GM12878 (cell line): ENCODE data around the gene CALR. TPM values are rescaled to one million over a fixed set of nuclear protein-coding genes. Genes with fewer than 3 reads are reported as not detected.

Experiments used
- BACH1 ChIP-seq: fragments of 450-650 bp; IDR thresholded peaks from 2 replicates; pipeline ENCODE4 v1.6.1; 2017; ENCODE audit warnings: mild to moderate bottlenecking, borderline replicate concordance
- BHLHE40 ChIP-seq, 2 experiments: fragments of 450-650 bp in 1 of 2; IDR thresholded peaks; 2 replicates each; pipeline ENCODE4 v1.6.1; 2011 to 2017; ENCODE audit warnings: low read depth in 2 of 2, borderline replicate concordance in 1 of 2, improper control_type of control experiment in 1 of 2, low read length in 1 of 2, mild to moderate bottlenecking in 1 of 2
- BRCA1 ChIP-seq: IDR thresholded peaks from 2 replicates; pipeline ENCODE4 v1.6.1; 2011; ENCODE audit warnings: low read depth, low read length, improper control_type of control experiment
- E2F4 ChIP-seq: IDR thresholded peaks from 2 replicates; pipeline ENCODE4 v1.6.1; 2012; ENCODE audit warnings: low read depth, low read length, improper control_type of control experiment
- ETV6 ChIP-seq, 2 experiments: fragments of 450-650 bp in 1 of 2; IDR thresholded peaks in 1 of 2; conservative IDR thresholded peaks in 1 of 2; 2 replicates each; pipeline ENCODE4 v1.6.1; 2014; ENCODE audit warnings: antibody characterized with exemption in 1 of 2, borderline replicate concordance in 1 of 2, low read depth in 1 of 2, mild to moderate bottlenecking in 1 of 2, moderate library complexity in 1 of 2
- EZH2 ChIP-seq: IDR thresholded peaks from 2 replicates; pipeline ENCODE4 v1.6.1; 2012; ENCODE audit warnings: low read depth, mild to moderate bottlenecking, control low read depth, inconsistent platforms, low read length, borderline replicate concordance; ENCODE audit not compliant: control insufficient read depth
- FOXK2 ChIP-seq: fragments of 450-650 bp; IDR thresholded peaks from 2 replicates; pipeline ENCODE4 v1.6.1; 2017; ENCODE audit warnings: mild to moderate bottlenecking, moderate library complexity
- HCFC1 ChIP-seq: fragments of 150-350 bp; IDR thresholded peaks from 2 replicates; pipeline ENCODE4 v1.6.1; 2014; ENCODE audit warnings: low read length
- JUND ChIP-seq: IDR thresholded peaks from 2 replicates; pipeline ENCODE4 v1.6.1; 2012; ENCODE audit warnings: low read depth, mild to moderate bottlenecking, low read length, improper control_type of control experiment, moderate library complexity
- KDM1A ChIP-seq: fragments of 200-600 bp; sonication (generic); IDR thresholded peaks from 2 replicates; pipeline ENCODE4 v1.6.1; 2016; ENCODE audit warnings: borderline replicate concordance
- KLF5 ChIP-seq: fragments of 450-650 bp; IDR thresholded peaks from 2 replicates; pipeline ENCODE4 v1.6.1; 2014; ENCODE audit warnings: mild to moderate bottlenecking; ENCODE audit not compliant: partially characterized antibody
- MEF2B ChIP-seq: fragments of 450-650 bp; IDR thresholded peaks from 2 replicates; pipeline ENCODE4 v1.6.1; 2018; ENCODE audit warnings: mild to moderate bottlenecking, moderate library complexity; ENCODE audit not compliant: partially characterized antibody, poor library complexity, severe bottlenecking
- MLLT1 ChIP-seq: fragments of 450-650 bp; IDR thresholded peaks from 2 replicates; pipeline ENCODE4 v1.6.1; 2016; ENCODE audit warnings: mild to moderate bottlenecking
- NBN ChIP-seq: fragments of 450-650 bp; IDR thresholded peaks from 2 replicates; pipeline ENCODE4 v1.6.1; 2016
- NFYB ChIP-seq: IDR thresholded peaks from 2 replicates; pipeline ENCODE4 v1.6.1; 2011; ENCODE audit warnings: low read depth, mild to moderate bottlenecking, low read length, improper control_type of control experiment, moderate library complexity; ENCODE audit not compliant: insufficient read depth
- PAX8 ChIP-seq: fragments of 450-650 bp; IDR thresholded peaks from 2 replicates; pipeline ENCODE4 v1.6.1; 2017; ENCODE audit warnings: mild to moderate bottlenecking, moderate library complexity
- RBBP5 ChIP-seq: fragments of 200-600 bp; sonication (generic); conservative IDR thresholded peaks from 2 replicates; pipeline ENCODE4 v1.6.1; 2016
- RCOR1 ChIP-seq: conservative IDR thresholded peaks from 2 replicates; pipeline ENCODE4 v1.6.1; 2012; ENCODE audit warnings: low read depth, low read length, improper control_type of control experiment
- RELB ChIP-seq: fragments of 450-650 bp; IDR thresholded peaks from 2 replicates; pipeline ENCODE4 v1.6.1; 2017; ENCODE audit warnings: low read depth, mild to moderate bottlenecking, moderate library complexity
- SMAD5 ChIP-seq: IDR thresholded peaks from 2 replicates; pipeline ENCODE4 v1.6.1; 2016; ENCODE audit warnings: antibody characterized with exemption, low read depth
- SREBF1 ChIP-seq: IDR thresholded peaks from 2 replicates; pipeline ENCODE4 v1.6.1; 2012; ENCODE audit warnings: mild to moderate bottlenecking, low read length
- SUZ12 ChIP-seq: fragments of 200-600 bp; sonication (generic); IDR thresholded peaks from one replicate; pipeline ENCODE4 v1.6.1; 2018; ENCODE audit warnings: antibody characterized with exemption, mild to moderate bottlenecking; ENCODE audit not compliant: unreplicated experiment
- TBL1XR1 ChIP-seq: IDR thresholded peaks from 2 replicates; pipeline ENCODE4 v1.6.1; 2012; ENCODE audit warnings: low read depth, low read length, improper control_type of control experiment
- TCF3 ChIP-seq: IDR thresholded peaks from 2 replicates; pipeline ENCODE4 v1.6.1; 2012; ENCODE audit warnings: low read depth, mild to moderate bottlenecking, low read length, borderline replicate concordance; ENCODE audit not compliant: insufficient read depth
- USF1 ChIP-seq: IDR thresholded peaks from 2 replicates; pipeline ENCODE4 v1.6.1; 2011; ENCODE audit warnings: borderline replicate concordance, low read depth, mild to moderate bottlenecking, moderate library complexity, mixed read lengths, low read length; ENCODE audit not compliant: insufficient read depth; ENCODE audit errors: extremely low read length
- ZNF207 ChIP-seq: fragments of 450-650 bp; IDR thresholded peaks from 2 replicates; pipeline ENCODE4 v1.6.1; 2014; ENCODE audit warnings: antibody characterized with exemption, mild to moderate bottlenecking, borderline replicate concordance
- polyA plus RNA-seq, 11 experiments: library from polyadenylated mRNA; depleted of rRNA in 4 of 11; unstranded in 6 of 11; stranded (reverse) in 5 of 11; fragments of >200 nt; fragmentation: Nextera tagmentation in 4 of 11; fragmentation: Illumina TruSeq in 1 of 11; extraction: Ambion mirVana in 4 of 11; extraction: Trizol in 1 of 11; gene quantifications; 1 replicate in 1 of 11; 2 replicates in 10 of 11; pipeline versions ENCODE4 v1.2.1 to v1.2.3, GENCODE V29; 2011 to 2016; ENCODE audit warnings: inconsistent platforms in 2 of 11, missing spikeins in 2 of 11, low read depth in 1 of 11
- total RNA-seq, 4 experiments: library from RNA; depleted of rRNA in 3 of 4; stranded (reverse); fragments of >200 nt in 3 of 4; fragmentation: Illumina TruSeq in 1 of 4; extraction: Trizol in 1 of 4; gene quantifications; 2 replicates each; pipeline versions ENCODE4 v1.2.1 to v1.2.3, GENCODE V29; 2013 to 2021

Gene CALR
- total and polyA plus RNA-seq, 10 of the 15 experiments (the other 5 are each of a cell fraction or from before 2014, with no cell fraction given), result 202 to 1,451 (median 749) TPM

GRCh38 chr19:12890787-12891552, 47.4 kb upstream of the CALR start, which contains the start of gene GCDH (continued):
- TF ChIP-seq KDM1A (no peak), TBL1XR1 (no peak), BRCA1 (no peak), PAX8 (no peak), JUND (peak; percentile 79; the same call in 1 of the 2 replicates), FOXK2 (no peak), USF1 (no peak), HCFC1 (peak; percentile 58), NBN (no peak), BACH1 (no peak), RBBP5 (no peak), ZNF207 (no peak), SMAD5 (no peak), KLF5 (peak; percentile 85), BHLHE40 (IDR thresholded peaks at IDR 0.05; ENCODE audit: borderline replicate concordance in 1 of 2, low read depth in 2 of 2, low read length in 1 of 2) (peak; percentile 28 to 87; a peak in 3 of 4 replicates), MEF2B (no peak), NFYB (peak; percentile 89), SREBF1 (no peak), EZH2 (no peak), SUZ12 (no peak), RELB (peak; percentile 100), TCF3 (no peak), ETV6 (conservative IDR thresholded peaks at IDR 0.05 in 1 of 2, IDR thresholded peaks at IDR 0.05 in 1 of 2; ENCODE audit: borderline replicate concordance in 1 of 2, low read depth in 1 of 2) (no peak), MLLT1 (no peak), RCOR1 (no peak), E2F4 (peak; percentile 79; the same call in 1 of the 2 replicates)
